Common myeloid progenitor, CD34-positive (primary cell): Measurements from ENCODE around the gene PIKFYVE.
A peak's percentile ranks its signal among the peaks of the same experiment; 100 is the strongest.

Experiments used
- CTCF ChIA-PET: fragments of 350-600 bp; sonication (Branson Sonifier 250); formaldehyde crosslinking; loops from one replicate; lab custom pipeline; 2021; ENCODE audit warnings: antibody characterized with exemption; lab: Charles Lee
- POLR2A ChIA-PET: fragments of 350-600 bp; sonication (Branson Sonifier 250); formaldehyde crosslinking; loops from one replicate; lab custom pipeline; 2021; ENCODE audit warnings: antibody characterized with exemption; lab: Charles Lee
- DNase-seq, 3 donors: peaks; one replicate each; pipeline versions ENCODE4 v3.0.0 to v3.0.0-alpha.2; 2013
- H3K27ac ChIP-seq, 2 experiments: 1 replicate in 1 of 2; 2 replicates in 1 of 2; pipeline ENCODE4 v1.7.0; 2013; ENCODE audit warnings: inconsistent platforms in 2 of 2, low read length in 2 of 2, mild to moderate bottlenecking in 2 of 2, low read depth in 1 of 2, moderate library complexity in 1 of 2; ENCODE audit not compliant: severe bottlenecking in 2 of 2, insufficient read depth in 1 of 2, poor library complexity in 1 of 2
- H3K27me3 ChIP-seq, 5 experiments: replicated peaks in 2 of 5; 1 replicate in 3 of 5; 2 replicates in 2 of 5; pipeline versions ENCODE4 v1.6.1 to v1.7.0; 2013; ENCODE audit warnings: low read length in 4 of 5, mild to moderate bottlenecking in 2 of 5, moderate library complexity in 2 of 5, inconsistent platforms in 1 of 5; ENCODE audit not compliant: insufficient read depth in 5 of 5, control insufficient read depth in 4 of 5
- H3K36me3 ChIP-seq, 4 experiments: 1 replicate in 2 of 4; 2 replicates in 2 of 4; pipeline versions ENCODE4 v1.6.1 to v1.7.0; 2013; ENCODE audit warnings: low read length in 3 of 4, control low read depth in 1 of 4, mild to moderate bottlenecking in 1 of 4; ENCODE audit not compliant: control insufficient read depth in 4 of 4, insufficient read depth in 4 of 4
- H3K4me1 ChIP-seq, 4 experiments: 1 replicate in 3 of 4; 2 replicates in 1 of 4; pipeline versions ENCODE4 v1.6.1 to v1.7.1; 2013; ENCODE audit warnings: low read length in 3 of 4, mild to moderate bottlenecking in 3 of 4, control low read depth in 1 of 4, inconsistent platforms in 1 of 4, moderate library complexity in 1 of 4; ENCODE audit not compliant: control insufficient read depth in 4 of 4, insufficient read depth in 4 of 4; ENCODE audit errors: control extremely low read depth in 1 of 4
- H3K4me3 ChIP-seq, 7 experiments: 1 replicate in 4 of 7; 2 replicates in 3 of 7; pipeline versions ENCODE4 v1.5.1 to v1.7.0; 2013; ENCODE audit warnings: mild to moderate bottlenecking in 7 of 7, low read length in 6 of 7, moderate library complexity in 6 of 7, inconsistent platforms in 2 of 7, low read depth in 2 of 7, control low read depth in 1 of 7; ENCODE audit not compliant: insufficient read depth in 4 of 7, control insufficient read depth in 1 of 7; ENCODE audit errors: extremely low read depth in 1 of 7
- H3K9me3 ChIP-seq, 5 experiments: 1 replicate in 4 of 5; 2 replicates in 1 of 5; pipeline versions ENCODE4 v1.6.1 to v1.7.1; 2013; ENCODE audit warnings: low read length in 4 of 5, mild to moderate bottlenecking in 2 of 5, inconsistent platforms in 1 of 5, low read depth in 1 of 5, moderate library complexity in 1 of 5; ENCODE audit not compliant: control insufficient read depth in 4 of 5, insufficient read depth in 2 of 5; ENCODE audit errors: control extremely low read depth in 1 of 5
- WGBS: methylation state at CpG from one replicate; pipeline ENCODE4 v1.1.5; 2013; ENCODE audit not compliant: insufficient coverage; 5-methylcytosine and 5-hydroxymethylcytosine counted together

PIKFYVE gene

DNA sequence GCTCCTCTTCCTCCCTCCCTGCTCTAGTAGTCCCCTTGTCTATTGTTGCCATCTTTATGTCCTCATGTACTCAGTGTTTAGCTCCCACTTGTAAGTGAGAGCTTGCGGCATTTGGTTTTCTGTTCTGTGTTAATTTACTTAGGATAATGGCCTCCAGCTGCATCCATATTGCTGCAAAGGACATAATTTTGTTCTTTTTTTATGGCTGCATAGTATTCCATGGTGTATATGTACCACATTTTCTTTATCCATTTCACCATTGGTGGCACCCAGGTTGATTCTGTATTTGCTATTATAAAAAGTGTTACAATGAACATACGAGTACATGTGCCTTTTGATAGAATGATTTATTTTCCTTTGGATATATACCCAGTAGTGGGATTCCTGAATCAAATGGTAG, 12.5 kb downstream of the PIKFYVE start:
- no peaks in the 10 kb centered on the region for H3K27me3 ChIP-seq
- H3K36me3 ChIP-seq = peaks cover 47 to 97% (median 85%) of the 10 kb centered on the region in 4 experiments
- H3K27ac ChIP-seq = no peak overlapping the region
- WGBS = no CpG with 5 or more reads among the region's 2 CpGs
- H3K9me3 ChIP-seq = peaks cover 0 to 9% (median 3%) of the 10 kb centered on the region in 5 experiments
- no peak overlapping the region for H3K4me3 ChIP-seq
- peaks cover 0 to 15% (median 12%) of the 10 kb centered on the region in 4 experiments for H3K4me1 ChIP-seq
- DNase-seq = no peak
- ChIA-PET CTCF (interaction anchor here (1.3 kb wide), 1 partner anchor 10 kb away, joined by 3 read pairs; no protein-coding TSS in a partner anchor), POLR2A (no interaction called here)

DNA sequence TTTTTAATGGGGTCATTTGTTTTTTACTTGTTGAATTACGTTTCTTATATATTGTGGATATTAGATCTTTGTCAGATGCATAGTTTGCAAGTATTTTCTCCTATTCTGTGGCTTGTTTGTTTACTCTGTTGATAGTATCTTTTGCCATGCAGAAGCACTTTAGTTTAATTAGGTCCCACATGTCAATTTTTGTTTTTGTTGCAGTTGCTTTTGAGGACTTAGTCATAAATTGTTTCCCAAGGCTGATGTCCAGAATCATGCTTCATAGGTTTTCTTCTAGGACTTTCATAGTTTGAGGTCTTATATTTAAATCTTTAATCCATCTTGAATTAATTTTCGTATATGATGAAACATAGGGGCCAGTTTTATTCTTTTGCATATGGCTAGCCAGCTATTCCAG, 13.2 kb downstream of the PIKFYVE start:
- no CpG with 5 or more reads among the region's 2 CpGs for WGBS
- ChIA-PET POLR2A (no interaction called here), CTCF (interaction anchor here (1.1 to 3.9 kb wide), 4 partner anchors 10 to 56 kb away, joined by 3 to 26 read pairs (median 3); partner anchors contain the start of genes IDH1 and PIKFYVE)
- DNase-seq = no peak
- Histone ChIP-seq H3K36me3 (peaks cover 40 to 92% (median 79%) of the 10 kb centered on the region in 4 experiments), H3K4me3 (no peak overlapping the region), H3K27ac (no peak overlapping the region), H3K4me1 (peaks cover 0 to 15% (median 12%) of the 10 kb centered on the region in 4 experiments), H3K27me3 (no peaks in the 10 kb centered on the region), H3K9me3 (peaks cover 0 to 9% (median 3%) of the 10 kb centered on the region in 5 experiments)

DNA sequence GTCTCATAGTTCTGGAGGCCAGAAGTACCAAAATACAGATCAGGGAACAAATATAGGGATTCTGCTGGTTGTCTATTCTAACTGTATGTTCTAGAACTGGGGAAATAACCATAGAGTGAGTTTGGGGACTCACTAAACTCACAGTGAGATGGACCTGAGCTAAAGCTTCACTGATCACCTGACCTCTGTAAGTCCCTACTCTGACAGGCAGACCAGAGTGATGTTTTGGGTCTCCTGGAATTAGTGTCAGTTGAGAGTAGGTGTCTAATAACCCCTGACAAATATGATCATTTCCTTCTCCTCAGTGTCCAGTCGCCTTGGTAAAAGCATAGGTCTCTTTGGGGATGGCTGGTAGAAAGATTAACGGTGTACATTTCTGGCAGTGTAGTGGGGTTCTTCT, 14.2 kb downstream of the PIKFYVE start:
- Histone ChIP-seq H3K4me3 (no peak overlapping the region), H3K4me1 (peaks cover 0 to 15% (median 13%) of the 10 kb centered on the region in 4 experiments), H3K36me3 (peaks cover 36 to 82% (median 71%) of the 10 kb centered on the region in 4 experiments), H3K27ac (peak overlapping the region in 1 of 2 experiments; percentile 17), H3K27me3 (no peaks in the 10 kb centered on the region), H3K9me3 (peaks cover 0 to 9% (median 3%) of the 10 kb centered on the region in 5 experiments)
- no CpG with 5 or more reads among the region's 2 CpGs for WGBS
- no peak for DNase-seq
- POLR2A ChIA-PET = no interaction called here
- CTCF ChIA-PET = interaction anchor here (0.5 to 3.9 kb wide), 3 partner anchors 12 to 55 kb away, joined by 3 to 26 read pairs (median 3); partner anchors contain the start of gene PIKFYVE

DNA sequence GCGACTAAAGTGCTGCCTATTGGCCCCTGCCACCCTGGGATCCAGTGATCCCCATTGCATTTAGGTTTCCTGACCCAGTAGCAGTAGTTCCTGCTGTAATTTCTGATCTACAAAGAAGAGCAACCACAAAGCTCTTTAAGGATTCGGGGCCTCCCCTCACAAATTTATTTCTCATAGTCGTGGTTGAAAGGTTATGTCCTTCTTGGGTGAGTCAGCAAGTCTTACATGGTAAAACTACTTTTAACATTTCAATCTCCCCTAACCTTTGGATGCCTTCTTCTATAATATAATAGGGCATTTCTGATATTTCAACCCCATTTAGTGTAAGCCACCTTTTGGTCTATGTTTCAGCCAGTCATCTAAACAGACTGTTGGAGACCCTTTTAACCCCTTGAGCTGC, 14.9 kb downstream of the PIKFYVE start:
- Histone ChIP-seq H3K9me3 (peaks cover 0 to 9% (median 3%) of the 10 kb centered on the region in 5 experiments), H3K27ac (no peak overlapping the region), H3K36me3 (peaks cover 36 to 76% (median 68%) of the 10 kb centered on the region in 4 experiments), H3K27me3 (no peaks in the 10 kb centered on the region), H3K4me1 (peaks cover 4 to 22% (median 18%) of the 10 kb centered on the region in 4 experiments), H3K4me3 (no peak overlapping the region)
- DNase-seq = peak in 2 of 3 donors; percentile 48 to 54
- ChIA-PET CTCF (interaction anchor here (1.0 to 3.9 kb wide), 4 partner anchors 9 to 153 kb away, joined by 3 to 26 read pairs (median 4); partner anchors contain the start of gene PIKFYVE), POLR2A (interaction anchor here (1.0 kb wide), 1 partner anchor 9 kb away, joined by 3 read pairs; no protein-coding TSS in a partner anchor)
- WGBS = 25% methylated on average over 2 of the region's 3 CpGs

DNA sequence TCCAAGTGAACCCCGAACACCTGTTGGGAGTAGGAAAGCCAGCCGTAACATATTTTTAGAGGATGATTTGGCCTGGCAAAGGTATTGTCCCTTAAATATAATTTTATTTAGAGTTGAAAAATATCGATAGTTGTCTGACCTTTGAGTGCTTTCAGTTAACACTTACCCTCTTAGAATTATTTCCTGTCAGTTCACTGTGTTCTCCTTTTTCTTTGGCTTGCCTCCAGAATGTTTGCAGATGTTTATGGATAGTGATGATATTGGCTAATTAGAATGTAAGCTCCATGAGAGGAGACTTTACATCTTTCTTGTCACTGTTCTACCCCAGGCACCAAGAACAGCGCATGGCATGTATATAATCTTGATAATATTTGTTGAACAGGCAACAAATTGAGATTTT, 19.8 kb downstream of the PIKFYVE start:
- Histone ChIP-seq H3K27ac (peak overlapping the region; percentile 64 to 79), H3K36me3 (peaks cover 41 to 71% (median 55%) of the 10 kb centered on the region in 4 experiments), H3K4me1 (peaks cover 4 to 12% (median 11%) of the 10 kb centered on the region in 4 experiments), H3K4me3 (peak overlapping the region in 2 of 7 experiments; percentile 4 to 39), H3K9me3 (peaks cover 0 to 12% (median 9%) of the 10 kb centered on the region in 5 experiments), H3K27me3 (no peaks in the 10 kb centered on the region)
- CTCF ChIA-PET = interaction anchor here (1.4 to 1.6 kb wide), 2 partner anchors 15 to 111 kb away, joined by 3 to 4 read pairs; no protein-coding TSS in a partner anchor
- 57% methylated on average over 1 of the region's 4 CpGs for WGBS
- peak; percentile 38 to 77 (median 75) for DNase-seq
- POLR2A ChIA-PET = interaction anchor here (0.6 kb wide), 1 partner anchor 184 kb away, joined by 3 read pairs; no protein-coding TSS in a partner anchor

DNA sequence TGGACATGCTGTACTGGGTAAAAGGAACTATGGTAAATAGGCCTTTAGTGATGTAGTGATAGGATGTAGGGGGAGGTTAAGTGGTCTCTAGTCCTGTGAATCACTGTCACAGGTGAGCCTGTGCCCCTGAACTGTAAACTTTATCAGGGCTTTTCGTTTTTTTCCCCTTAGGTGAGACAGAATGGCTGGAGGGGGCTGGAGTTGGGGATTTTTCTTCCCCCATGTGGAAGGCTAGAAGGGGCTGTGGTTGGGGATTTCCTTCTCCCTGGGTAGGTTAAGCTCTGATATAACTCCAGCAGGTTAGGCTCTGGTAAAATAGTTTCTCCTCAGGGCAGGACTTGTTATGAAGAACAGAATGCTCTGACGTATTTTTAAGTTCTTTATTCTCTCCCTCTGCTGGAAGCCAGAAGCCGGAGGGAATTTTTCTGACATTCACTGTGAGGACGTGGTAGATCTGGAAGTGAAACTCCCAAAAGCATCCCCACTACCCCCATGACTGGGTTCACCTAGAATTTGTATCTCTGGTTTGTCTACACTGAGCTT, 28.5 kb downstream of the PIKFYVE start:
- H3K27me3 ChIP-seq = no peaks in the 10 kb centered on the region
- CTCF ChIA-PET = no interaction called here
- H3K9me3 ChIP-seq = peaks cover 0 to 24% (median 12%) of the 10 kb centered on the region in 5 experiments
- H3K4me3 ChIP-seq = no peak overlapping the region
- POLR2A ChIA-PET = no interaction called here
- DNase-seq = peak in 1 of 3 donors; percentile 10
- H3K27ac ChIP-seq = no peak overlapping the region
- peaks cover 30 to 75% (median 55%) of the 10 kb centered on the region in 4 experiments for H3K36me3 ChIP-seq
- 93% methylated on average over 3 of the region's 4 CpGs for WGBS
- peaks cover 0 to 13% (median 0%) of the 10 kb centered on the region in 4 experiments for H3K4me1 ChIP-seq
